NCI-H1436 (cell line): ENCODE measurements around the gene IFT22.
"Not testable (repeated sequence)": the region's sequence is repeated elsewhere in the genome, so short reads cannot be mapped to it uniquely, and the experiment has no call there.

Experiments used
- DNase-seq: peaks from one replicate; lab custom pipeline; 2025; lab: John Stamatoyannopoulos, UW

IFT22 gene

DNA sequence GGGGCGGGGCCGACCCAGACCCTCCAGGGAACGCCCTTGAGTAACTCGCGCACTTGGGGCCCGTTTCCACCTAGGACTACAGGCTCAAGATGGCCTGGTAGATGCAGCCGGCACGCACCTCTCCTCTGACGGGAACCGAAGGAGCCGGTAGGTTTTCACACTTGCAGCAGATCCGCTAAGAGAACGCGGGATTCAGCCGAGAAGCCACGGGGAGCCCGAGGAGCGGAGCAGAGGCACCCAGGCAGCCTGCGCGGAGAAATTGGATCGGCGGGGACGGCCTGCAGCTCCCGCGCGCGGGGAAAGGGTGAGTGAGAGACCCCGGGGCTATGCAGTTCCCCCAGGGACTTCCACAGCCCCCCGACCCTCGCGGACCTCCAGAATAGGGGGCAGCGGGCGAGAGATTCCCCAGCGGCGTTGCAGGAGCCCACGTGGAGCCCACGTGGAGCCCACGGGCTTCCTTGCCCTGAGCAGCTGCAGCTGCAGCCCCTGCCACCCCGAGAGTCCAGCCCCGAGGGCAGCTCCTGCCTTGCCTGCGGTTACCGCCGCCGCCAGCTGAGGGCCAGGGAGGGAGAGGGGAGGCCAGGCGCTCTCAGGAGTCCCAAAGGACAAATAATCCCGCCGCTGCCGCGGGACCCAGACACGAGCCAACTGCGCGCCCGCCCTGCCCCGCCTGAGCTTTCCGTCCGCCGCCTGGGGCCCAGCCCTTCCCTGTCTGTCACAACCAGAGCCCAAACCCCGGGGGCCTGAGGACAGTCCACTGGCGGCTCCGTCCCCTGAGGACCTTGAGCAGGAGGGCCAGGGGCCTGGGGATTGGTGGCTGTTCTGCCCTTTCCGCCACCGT lies 13.1 kb downstream of the IFT22 start:
- no peak for DNase-seq

DNA sequence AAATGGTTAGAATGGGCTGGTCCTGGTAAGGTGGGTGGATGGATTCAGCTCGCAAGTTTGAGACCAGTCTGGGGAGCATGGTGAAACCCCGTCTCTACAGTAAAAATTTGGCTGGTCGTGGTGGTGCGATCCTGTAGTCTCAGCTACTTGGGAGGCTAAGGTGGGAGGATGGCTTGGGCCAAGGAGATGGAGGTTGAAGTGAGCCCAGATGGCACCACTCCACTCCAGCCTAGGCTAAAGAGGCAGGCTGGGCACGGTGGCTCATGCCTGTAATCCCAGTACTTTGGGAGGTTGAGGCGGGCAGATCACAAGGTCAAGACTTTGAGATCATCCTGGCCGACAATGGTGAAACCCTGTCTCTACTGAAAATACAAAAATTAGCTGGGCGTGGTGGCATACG lies 15.3 kb downstream of the IFT22 start:
- no peak for DNase-seq

DNA sequence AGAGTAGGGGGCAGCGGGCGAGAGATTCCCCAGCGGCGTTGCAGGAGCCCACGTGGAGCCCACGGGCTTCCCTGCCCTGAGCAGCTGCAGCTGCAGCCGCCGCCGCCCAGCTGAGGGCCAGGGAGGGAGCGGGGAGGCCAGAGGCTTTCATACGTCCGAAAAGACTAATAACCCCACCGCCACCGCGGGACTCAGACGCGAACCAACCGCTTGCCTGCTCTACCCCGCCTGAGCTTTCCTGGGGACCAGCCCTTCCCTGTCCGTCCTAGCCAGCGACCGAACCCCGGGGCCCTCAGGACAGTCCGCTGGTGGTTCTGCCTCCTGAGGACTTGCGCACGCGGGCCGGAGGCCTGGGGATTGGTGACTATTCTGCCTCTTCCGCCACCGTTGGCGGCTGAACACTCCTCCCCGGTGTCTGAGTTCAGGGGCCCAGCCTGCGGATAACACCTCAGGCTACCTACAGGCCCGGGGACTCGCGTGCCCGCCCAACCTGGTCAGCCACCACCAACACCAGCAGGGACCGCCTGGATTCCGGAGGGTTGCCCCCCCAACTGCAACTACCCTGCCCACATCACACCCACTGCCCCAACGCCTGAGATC lies 18.4 kb downstream of the IFT22 start:
- DNase-seq, result no peak

DNA sequence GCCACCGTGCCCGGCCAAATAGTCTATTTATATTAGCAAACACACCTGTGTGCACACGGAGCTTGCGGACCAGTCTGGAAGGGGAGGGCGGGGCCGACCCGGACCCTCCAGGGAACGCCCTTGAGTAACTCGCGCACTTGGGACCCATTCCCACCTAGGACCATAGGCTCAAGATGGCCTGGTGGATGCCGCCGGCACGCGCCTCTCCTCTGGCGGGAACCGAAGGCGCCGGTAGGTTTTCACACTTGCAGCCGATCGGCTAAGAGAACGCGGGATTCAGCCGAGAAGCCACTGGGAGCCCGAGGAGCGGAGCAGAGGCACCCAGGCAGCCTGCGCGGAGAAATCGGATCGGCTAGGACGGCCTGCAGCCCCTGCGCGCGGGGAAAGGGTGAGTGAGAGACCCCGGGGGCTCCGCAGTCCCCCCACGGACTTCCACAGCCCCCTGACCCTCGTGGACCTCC lies 18.9 kb downstream of the IFT22 start:
- DNase-seq, result no peak

DNA sequence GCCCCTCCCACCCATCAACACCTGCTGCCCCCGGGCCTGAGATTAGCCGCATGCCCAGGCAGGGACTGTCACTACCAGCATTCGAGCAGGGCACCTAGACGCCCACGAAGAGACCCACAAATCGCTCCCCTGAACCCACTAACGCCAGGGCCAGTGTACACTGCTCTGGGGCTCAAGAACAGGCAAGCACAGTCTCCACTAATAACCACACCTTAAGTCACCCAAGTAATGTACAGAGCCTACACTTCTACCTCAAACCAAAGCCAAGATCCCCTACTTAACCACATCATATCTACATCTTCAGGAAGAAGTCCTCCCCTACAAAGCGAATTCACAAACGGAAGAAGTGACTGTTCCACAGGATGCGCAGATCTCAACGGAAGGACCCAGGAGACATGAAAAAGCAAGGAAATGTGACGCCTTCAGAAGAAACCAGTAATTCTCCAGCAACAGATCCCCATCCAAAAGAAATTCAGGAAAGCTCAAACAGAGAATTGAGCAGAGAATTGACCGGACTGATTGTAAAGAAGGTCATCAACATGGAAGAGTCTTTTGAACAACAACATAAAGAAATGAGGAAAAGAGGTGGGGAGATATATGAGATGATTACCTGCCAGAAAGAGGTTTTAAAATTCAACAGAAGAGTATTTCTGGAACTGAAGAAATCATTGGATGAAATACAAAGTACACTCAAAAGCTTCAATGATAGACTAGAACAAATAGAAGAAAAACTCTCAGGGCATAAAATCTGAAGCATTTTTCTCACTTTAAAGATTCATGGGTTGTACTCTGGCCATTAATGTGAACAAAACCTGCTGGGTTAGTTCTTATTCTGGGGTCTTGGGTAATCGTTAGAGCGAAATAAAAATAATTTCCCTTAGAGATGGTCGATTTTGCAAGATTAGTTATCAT lies 20.9 kb downstream of the IFT22 start:
- DNase-seq, result no peak

DNA sequence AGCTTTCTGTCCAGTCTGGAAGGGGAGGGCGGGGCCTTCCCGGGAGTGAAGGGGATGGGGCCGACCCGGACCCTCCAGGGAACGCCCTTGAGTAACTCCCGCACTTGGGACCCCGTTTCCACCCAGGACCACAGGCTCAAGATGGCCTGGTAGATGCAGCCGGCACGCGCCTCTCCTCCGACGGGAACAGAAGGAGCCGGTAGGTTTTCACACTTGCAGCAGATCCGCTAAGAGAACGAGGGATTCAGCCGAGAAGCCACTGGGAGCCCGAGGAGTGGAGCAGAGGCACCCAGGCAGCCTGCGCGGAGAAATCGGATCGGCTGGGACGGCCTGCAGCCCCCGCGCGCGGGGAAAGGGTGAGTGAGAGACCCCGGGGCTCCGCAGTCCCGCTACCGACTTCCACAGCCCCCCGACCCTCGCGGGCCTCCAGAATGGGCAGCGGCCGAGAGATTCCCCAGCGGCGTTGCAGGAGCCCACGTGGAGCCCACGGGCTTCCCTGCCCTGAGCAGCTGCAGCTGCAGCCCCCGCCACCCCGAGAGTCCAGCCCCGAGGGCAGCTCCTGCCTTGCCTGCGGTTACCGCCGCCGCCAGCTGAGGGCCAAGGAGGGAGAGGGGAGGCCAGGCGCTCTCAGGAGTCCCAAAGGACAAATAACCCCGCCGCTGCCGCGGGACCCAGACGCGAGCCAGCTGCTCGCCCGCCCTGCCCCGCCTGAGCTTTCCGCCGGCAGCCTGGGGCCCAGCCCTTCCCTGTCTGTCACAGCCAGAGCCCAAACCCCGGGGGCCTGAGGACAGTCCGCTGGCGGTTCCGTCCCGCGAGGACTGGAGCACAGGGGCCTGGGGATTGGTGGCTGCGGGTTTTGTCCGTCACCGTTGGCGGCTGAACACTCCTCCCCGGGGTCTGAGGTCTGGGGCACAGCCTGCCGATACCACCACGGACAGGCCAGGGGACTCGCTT lies 21.8 kb downstream of the IFT22 start:
- no peak for DNase-seq

DNA sequence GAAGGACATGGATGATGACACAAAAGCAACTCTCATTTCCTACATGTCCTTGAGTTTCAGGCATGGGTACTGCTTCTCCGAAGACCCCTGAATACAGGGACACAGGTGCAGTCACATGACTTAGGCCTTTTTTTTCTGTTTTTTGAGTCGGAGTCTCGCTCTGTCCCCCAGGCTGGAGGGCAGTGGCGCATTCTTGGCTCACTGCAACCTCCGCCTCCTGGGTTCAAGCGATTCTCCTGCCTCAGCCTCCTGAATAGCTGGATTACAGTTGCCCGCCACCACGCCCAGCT lies 26.8 kb downstream of the IFT22 start:
- DNase-seq, result no peak

DNA sequence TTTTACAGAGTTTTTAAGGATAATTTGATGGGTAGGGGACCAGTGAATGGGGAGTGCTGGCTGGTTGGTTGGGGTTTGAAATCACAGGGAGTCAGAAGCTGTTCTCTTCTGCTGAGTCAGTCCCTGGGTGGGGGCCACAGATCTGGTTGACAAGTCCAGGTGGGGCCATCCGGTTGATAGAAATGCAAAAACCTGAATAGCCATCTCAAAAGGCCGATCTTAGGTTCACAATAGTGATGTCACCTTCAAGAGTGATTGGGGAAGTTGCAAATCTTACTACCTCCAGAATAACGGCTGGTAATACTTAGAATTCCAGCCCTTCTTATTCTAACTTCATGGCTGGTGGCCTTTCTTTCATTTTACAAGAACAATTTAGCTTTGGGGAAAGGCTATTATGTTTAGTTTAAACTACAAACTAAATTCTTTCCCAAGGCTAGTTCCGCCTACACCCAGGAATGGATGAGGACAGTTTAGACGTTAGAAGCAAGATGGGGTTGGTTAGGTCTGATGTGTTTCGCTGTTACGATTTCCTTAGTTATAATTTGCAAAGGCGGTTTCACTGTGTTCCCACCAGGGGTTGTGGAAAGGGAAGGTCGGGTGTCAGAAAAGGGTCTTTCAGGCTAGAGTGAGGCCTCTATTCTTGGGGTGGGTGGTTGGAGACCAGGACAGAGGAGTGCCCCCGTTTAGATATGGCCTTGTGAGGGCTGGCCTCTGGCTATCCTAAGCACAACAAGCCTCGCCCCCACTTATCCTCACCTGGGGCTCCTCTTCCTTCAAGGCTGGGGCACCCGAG lies 27.4 kb downstream of the IFT22 start:
- no peak for DNase-seq

DNA sequence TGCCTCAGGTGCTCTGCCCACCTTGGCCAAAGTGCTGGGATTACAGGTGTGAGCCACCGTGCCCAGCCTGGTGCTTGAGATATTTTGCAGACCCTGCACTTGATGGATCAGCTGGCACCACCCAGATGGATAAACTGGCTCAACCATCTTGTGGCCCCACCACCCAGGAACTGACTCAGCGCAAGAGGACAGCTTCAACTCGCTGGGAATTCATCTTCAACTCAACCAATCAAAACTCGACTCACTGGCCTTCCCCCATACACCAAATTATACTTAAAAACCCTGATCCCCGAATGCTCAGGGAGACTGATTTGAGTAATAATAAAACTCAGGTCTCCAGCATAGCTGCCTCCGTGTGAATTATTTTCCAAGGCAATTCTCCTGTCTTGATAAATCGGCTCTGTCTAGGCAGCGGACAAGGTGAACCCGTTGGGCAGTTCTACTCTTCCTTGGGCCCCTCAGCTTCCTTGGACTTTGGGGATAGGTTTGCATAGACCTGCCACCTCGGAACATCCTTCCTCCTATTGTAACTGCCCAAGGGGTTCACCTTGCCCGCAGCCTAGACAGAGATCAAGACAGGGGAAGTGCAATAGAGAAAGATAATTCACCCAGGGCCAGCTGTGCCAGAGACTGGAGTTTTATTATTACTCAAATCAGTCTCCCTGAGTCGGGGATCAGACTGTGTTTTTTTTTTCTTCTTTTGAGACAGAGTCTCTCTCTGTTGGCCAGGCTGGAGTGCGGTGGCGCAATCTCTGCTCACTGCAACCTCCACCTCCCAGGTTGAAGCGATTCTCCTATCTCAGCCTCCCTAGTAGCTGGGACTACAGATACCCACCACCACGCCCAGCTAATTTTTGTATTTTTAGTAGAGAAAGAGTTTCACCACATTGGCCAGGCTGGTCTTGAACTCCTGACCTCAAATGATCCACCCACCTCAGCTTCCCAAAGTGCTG lies 28.3 kb downstream of the IFT22 start:
- DNase-seq, result not testable (repeated sequence)

DNA sequence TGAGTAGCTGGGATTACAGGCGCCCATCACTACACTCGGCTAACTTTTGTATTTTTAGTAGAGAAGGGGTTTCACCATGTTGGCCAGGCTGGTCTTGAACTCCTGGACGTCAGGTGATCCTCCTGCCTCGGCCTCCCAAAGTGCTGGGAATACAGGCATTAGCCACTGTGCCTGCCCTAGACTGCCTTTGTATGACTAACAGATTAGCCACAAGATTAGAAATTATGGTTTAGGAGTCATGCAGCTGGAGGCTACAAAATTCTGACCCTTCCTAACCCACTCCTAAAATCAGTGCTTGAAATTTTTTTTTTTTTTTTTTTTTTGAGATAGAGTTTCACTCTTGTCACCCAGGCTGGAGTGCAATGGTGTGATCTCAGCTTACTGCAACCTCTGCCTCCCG lies 29.0 kb downstream of the IFT22 start:
- DNase-seq, result not testable (repeated sequence)

DNA sequence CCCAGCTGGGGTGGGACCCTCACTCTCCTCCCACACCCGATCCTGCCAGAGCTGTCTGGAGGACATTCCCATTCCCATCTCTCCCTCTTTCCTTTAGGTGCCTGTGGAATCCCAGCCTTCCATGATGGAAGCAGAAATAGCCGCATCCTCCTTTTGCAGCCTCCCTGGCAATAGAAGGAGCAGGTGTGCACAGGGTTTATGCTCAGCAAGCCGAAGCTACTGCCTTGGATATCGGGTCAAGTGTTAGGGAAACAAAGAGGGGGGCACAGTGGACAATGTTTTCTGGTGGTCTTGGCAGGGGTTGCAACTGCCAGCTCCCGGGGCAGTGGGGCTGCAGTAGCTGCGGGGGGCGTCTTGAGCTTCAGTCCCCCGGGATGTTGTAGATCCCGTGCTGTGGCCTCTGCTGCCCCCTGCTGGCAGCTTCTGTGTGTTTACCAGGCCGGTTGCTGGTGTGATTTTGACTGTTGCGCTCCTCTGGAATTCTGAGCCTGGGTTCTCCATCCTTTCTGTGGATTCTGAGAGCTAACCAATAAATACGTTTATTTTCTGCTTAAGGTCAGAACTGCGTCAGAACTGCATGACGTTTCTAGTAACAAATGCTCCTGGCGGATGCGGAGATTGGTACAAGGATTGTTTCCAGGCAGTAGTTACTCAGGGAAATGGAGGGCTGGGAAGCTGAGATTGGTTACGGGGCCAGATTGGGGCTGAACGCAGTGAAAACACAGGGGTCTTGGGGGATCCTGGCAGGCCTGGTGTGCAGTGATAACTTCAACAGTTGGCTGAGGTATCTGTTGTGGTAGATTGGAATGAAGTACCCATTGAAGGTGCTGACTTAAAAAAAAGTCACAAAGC lies 31.2 kb downstream of the IFT22 start:
- peak; percentile 24 for DNase-seq

DNA sequence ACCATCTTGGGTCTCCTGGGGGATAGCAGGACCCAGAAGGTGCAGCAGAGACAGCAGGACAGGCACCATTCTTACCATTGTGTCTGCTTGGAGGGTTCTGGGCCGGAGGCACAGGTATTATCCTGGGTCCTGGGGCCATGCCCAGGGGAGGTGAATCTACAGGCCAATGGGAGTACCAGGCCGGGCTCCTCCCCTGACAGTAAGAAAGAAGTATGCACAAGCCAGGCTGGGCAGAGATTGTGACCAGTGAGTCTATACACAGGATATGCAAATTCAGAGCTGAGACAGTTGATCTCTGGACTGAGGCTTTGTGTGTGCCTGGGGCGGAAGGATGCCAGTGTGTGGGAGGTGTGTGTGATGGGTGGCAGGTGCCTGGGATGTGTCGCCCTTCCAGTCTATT lies 31.9 kb downstream of the IFT22 start:
- DNase-seq, result not testable (repeated sequence)

DNA sequence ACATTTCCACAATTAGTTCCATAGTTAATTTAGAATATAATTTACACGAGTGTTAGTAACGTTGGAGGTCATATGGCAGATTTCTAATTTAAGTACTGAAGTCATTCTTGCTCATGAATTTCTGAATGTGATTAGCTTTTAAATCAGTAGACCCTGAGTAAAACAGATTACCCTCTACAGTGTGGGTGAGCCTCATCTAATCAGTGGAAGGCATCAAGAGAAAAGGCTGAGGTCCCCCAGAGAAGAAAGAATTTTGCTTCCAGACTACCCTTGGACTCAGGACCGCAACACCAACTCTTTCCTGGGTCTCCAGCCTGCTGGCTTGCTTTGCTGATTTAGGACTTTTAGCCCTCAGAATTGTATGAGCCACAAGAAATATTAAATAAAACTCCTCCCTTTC lies 33.2 kb downstream of the IFT22 start:
- DNase-seq, result no peak

DNA sequence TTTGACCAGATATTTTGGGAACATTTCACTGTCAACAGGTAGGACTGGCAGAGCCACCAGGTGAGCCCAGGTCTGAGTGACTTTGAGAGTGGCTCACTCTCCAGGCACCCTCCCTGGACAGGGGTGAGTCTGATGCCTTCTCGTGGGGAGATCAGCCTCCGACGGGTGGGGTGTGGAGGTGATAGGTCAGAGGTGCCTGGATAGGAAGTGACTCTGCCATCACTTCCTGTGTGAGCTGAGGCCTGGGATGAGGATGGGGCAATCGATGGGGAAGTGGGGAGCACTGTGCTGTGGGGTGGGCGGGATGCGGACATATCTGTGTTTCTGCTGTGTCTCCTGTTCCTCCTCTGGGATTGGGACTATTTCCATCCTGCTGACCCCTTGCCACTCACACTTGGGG lies 34.6 kb downstream of the IFT22 start:
- DNase-seq, result no peak

DNA sequence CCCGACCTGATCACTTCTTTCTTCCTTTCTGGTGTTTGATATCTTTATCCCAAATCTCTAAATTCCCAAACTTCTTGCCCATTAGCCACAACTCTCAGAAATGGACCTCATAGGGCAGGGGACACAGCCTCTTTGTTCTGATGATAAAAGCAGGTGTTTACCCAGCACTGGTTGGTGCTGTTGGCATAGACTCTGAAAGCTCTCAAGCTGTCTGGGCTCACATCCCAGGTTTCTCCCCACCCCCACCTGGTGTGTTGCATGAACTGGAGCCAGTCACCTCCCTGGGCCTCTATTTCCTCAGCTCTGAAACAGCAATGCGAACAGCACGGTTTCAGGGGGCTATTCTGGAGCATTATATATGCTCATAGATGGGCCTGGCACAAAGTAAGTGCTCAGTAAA lies 35.7 kb downstream of the IFT22 start:
- not testable (repeated sequence) for DNase-seq

DNA sequence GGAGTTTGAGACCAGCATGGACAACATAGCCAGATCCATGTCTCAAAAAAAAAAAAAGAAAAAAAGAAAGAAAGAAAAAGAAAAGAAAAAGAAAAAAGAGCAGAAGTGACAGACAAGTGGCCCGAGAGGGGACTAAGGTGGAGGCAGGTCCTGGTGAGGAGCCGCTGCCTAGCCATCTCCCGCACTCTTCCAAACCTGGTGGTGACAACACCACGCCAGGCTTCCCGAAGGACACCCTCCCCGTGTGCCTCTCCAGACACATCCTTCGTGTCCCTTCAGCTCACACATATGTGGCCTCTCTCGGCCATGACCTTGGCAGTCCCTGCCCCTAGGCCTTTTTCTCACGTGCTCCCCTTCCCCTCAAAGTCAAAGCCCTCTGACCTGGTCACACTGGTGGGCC lies 36.4 kb downstream of the IFT22 start:
- DNase-seq, result no peak

DNA sequence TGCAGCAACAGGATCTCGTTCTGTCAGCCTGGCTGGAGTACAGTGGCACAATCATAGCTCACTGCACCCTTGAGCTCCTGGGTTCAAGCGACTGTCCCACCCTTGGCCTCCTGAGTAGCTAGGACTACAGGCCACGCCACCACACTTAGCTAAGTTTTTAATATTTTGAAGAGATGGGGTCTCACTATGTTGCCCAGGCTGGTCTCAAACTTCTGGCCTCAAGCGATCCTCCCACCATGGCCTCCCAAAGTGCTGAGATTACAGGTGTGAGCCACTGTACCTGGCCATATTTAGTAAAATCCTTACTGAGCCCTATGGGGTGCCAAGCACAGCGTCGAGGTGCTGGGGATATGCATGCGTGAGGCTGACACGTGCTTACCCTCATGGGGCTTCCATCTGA lies 40.7 kb downstream of the IFT22 start:
- not testable (repeated sequence) for DNase-seq

DNA sequence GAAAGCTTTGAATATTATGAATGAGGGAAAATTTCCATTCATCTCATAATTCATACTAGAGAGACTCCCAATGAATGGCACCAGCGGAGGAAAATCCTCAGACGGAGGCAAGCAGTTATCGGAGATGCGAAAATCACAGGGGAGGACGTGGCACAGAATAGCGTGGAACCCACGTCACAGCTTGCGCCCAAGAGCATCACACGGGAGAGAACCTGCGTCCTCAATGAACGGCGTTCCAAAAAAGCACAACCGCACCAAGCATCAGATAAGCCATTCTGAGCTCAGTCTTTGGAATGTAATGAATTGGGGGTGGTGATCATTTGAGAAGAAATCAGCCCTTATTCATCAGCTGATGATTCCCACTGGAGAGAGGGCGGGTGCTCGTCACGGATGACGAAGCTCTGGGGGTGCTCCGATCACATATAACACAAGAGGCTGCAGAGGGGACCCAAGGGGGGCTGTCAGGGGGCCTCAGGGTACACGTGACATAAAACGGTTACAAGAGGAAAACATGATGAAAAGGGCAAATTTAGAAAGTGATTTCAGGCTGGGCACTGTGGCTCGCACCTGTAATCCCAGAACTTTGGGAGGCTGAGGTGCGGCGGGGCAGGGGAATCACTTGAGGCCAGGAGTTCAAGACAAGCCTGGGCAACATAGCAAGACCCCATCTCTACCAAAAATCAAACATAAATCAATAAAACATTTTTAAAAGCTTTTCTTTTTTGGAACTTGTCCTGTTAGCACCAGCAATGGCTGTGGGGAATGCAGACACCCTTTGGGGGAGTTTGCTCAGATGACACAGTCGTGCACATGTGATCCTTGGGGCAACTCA lies 42.9 kb downstream of the IFT22 start:
- DNase-seq, result no peak
